GM12878 (cell line): Measurements from ENCODE around the gene CSH2. TPM values are rescaled to one million over a fixed set of nuclear protein-coding genes. Genes with fewer than 3 reads are reported as not detected.

Source experiments
- ATAC-seq: fragments of 200-7000 bp; cut with Tn5 transposase; 3 replicates; pipeline ENCODE4 v1.9.1; 2020; ENCODE audit warnings: mild to moderate bottlenecking, moderate library complexity
- BruUV-seq: library from RNA; stranded (reverse); fragments of 400-500 nt; replicated peaks from 2 replicates; lab custom pipeline; 2021; lab: Mats Ljungman, UMichigan
- CTCF ChIA-PET: fragments of 300-600 bp; sonication (Branson Sonifier 250); formaldehyde crosslinking; extraction: SDS; loops from one replicate; lab custom pipeline; 2021; ENCODE audit warnings: inconsistent platforms; lab: Yijun Ruan, JAX
- POLR2A ChIA-PET: fragments of 350-600 bp; formaldehyde crosslinking; extraction: SDS; loops from one replicate; lab custom pipeline; 2021; ENCODE audit warnings: inconsistent platforms; lab: Charles Lee
- RAD21 ChIA-PET: fragments of 300-600 bp; sonication (Branson Sonifier 250); formaldehyde crosslinking; loops from one replicate; lab custom pipeline; 2023; ENCODE audit warnings: antibody characterized with exemption; ENCODE audit not compliant: unreplicated experiment; lab: Charles Lee
- SMC1A ChIA-PET: fragments of 300-600 bp; sonication (Branson Sonifier 250); formaldehyde crosslinking; loops from one replicate; lab custom pipeline; 2023; ENCODE audit not compliant: unreplicated experiment, uncharacterized antibody; lab: Charles Lee
- DNase-seq: peaks from one replicate; pipeline ENCODE4 v3.0.0-alpha.2; 2011; ENCODE audit warnings: low read depth, low spot score
- FAIRE-seq: peaks from 3 replicates; lab custom pipeline; 2011; peaks lifted over from hg19 to GRCh38; lab: Jason Lieb, UNC
- H2AFZ ChIP-seq: 2 replicates; pipeline ENCODE4 v1.6.0; 2011; ENCODE audit warnings: low read depth, low read length, control low read depth; ENCODE audit not compliant: control insufficient read depth
- H3K27ac ChIP-seq: 2 replicates; pipeline ENCODE4 v1.5.1; 2011; ENCODE audit warnings: control low read depth; ENCODE audit not compliant: control insufficient read depth, insufficient read depth
- H3K27me3 ChIP-seq, 2 experiments: replicated peaks in 1 of 2; 2 replicates each; pipeline versions ENCODE4 v1.6.0 to v1.6.1; 2011; ENCODE audit warnings: low read length in 1 of 2; ENCODE audit not compliant: control insufficient read depth in 2 of 2, insufficient read depth in 2 of 2
- H3K36me3 ChIP-seq, 2 experiments: 2 replicates each; pipeline ENCODE4 v1.5.1; 2011; ENCODE audit warnings: low read length in 1 of 2; ENCODE audit not compliant: control insufficient read depth in 2 of 2, insufficient read depth in 2 of 2
- H3K4me1 ChIP-seq: 2 replicates; pipeline ENCODE4 v1.6.1; 2011; ENCODE audit warnings: mild to moderate bottlenecking, low read length, moderate library complexity, mixed read lengths; ENCODE audit not compliant: control insufficient read depth, insufficient read depth
- H3K4me2 ChIP-seq: 2 replicates; pipeline ENCODE4 v1.6.0; 2011; ENCODE audit warnings: control low read depth; ENCODE audit not compliant: control insufficient read depth, insufficient read depth
- H3K4me3 ChIP-seq: fragments of 200-600 bp; sonication (generic); 2 replicates; pipeline ENCODE4 v1.5.1; 2016
- H3K79me2 ChIP-seq: 2 replicates; pipeline ENCODE4 v1.6.0; 2011; ENCODE audit warnings: low read length; ENCODE audit not compliant: control insufficient read depth, insufficient read depth
- H3K9ac ChIP-seq: 2 replicates; pipeline ENCODE4 v1.8.0; 2011; ENCODE audit warnings: low read length, control low read depth, mixed read lengths; ENCODE audit not compliant: control insufficient read depth, insufficient read depth
- H3K9me3 ChIP-seq: replicated peaks from 3 replicates; pipeline ENCODE4 v1.5.1; 2011; ENCODE audit warnings: mild to moderate bottlenecking, low read length; ENCODE audit not compliant: control insufficient read depth, insufficient read depth
- H4K20me1 ChIP-seq: 2 replicates; pipeline ENCODE4 v1.6.0; 2011; ENCODE audit not compliant: control insufficient read depth, insufficient read depth
- BRCA1 ChIP-seq: IDR thresholded peaks from 2 replicates; pipeline ENCODE4 v1.6.1; 2011; ENCODE audit warnings: low read depth, low read length, improper control_type of control experiment
- HSF1 ChIP-seq: fragments of 150-350 bp; IDR thresholded peaks from 2 replicates; pipeline ENCODE4 v1.6.1; 2014; ENCODE audit warnings: mild to moderate bottlenecking, low read depth, low read length
- SREBF1 ChIP-seq: IDR thresholded peaks from 2 replicates; pipeline ENCODE4 v1.6.1; 2012; ENCODE audit warnings: mild to moderate bottlenecking, low read length
- WGBS: methylation state at CpG from one replicate; pipeline ENCODE4 v1.1.6; 2016; ENCODE audit warnings: low lambda C conversion rate; ENCODE audit not compliant: insufficient replicate concordance, insufficient coverage; ENCODE audit errors: missing lambda C conversion rate; 5-methylcytosine and 5-hydroxymethylcytosine counted together
- in situ Hi-C: fragments of 300-500 bp; cut with MboI; formaldehyde crosslinking; loops from 9 replicates; pipeline ENCODE4 v1.14.3; 2018; ENCODE audit warnings: mixed read lengths
- intact Hi-C: fragments of 100-400 bp; cut with micrococcal nuclease; formaldehyde crosslinking; loops from one replicate; pipeline ENCODE4 v1.14.2; 2022; ENCODE audit not compliant: unreplicated experiment
- polyA plus RNA-seq, 11 experiments: library from polyadenylated mRNA; depleted of rRNA in 4 of 11; unstranded in 6 of 11; stranded (reverse) in 5 of 11; fragments of >200 nt; fragmentation: Nextera tagmentation in 4 of 11; fragmentation: Illumina TruSeq in 1 of 11; extraction: Ambion mirVana in 4 of 11; extraction: Trizol in 1 of 11; gene quantifications; 1 replicate in 1 of 11; 2 replicates in 10 of 11; pipeline versions ENCODE4 v1.2.1 to v1.2.3, GENCODE V29; 2011 to 2016; ENCODE audit warnings: inconsistent platforms in 2 of 11, missing spikeins in 2 of 11, low read depth in 1 of 11
- total RNA-seq, 4 experiments: library from RNA; depleted of rRNA in 3 of 4; stranded (reverse); fragments of >200 nt in 3 of 4; fragmentation: Illumina TruSeq in 1 of 4; extraction: Trizol in 1 of 4; gene quantifications; 2 replicates each; pipeline versions ENCODE4 v1.2.1 to v1.2.3, GENCODE V29; 2013 to 2021
- TF ChIP-seq, protein P1 (sequence below): fragments of 450-650 bp; IDR thresholded peaks from 2 replicates; pipeline ENCODE4 v1.6.1; 2016; ENCODE audit warnings: mild to moderate bottlenecking

The CSH2 gene
- total and polyA plus RNA-seq, 10 of the 15 experiments (the other 5 are each of a cell fraction or from before 2014, with no cell fraction given), result not detected

DNA sequence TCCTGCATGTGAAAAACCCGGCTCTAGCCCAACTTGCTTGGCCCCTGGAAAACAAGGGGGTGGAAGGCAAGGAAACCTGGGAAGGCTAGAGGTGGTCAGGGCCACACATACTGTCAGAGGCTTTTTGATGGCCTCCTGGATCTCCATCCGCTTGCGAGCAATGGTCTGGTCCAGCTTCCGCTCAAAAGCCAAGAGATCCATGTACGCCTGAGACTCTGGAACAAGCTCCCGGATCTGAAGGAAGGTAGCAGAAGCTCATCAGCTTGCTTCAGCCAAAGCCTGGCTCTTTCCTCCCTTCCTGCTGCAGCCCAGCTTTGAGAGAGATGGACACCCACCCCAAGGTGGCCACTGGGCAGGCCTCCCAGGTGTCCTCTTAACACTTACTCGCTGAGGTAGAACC lies 36.7 kb downstream of the CSH2 start:
- SMC1A ChIA-PET, result interaction anchor here (2.2 kb wide), 1 partner anchor 8 kb away, joined by 5 read pairs; no protein-coding TSS in a partner anchor
- Histone ChIP-seq H3K9me3 (no peaks in the 10 kb centered on the region), H3K79me2 (peaks cover 41% of the 10 kb centered on the region), H3K27ac (no peak overlapping the region), H3K4me2 (no peak overlapping the region), H3K9ac (no peak overlapping the region), H4K20me1 (no peaks in the 10 kb centered on the region), H3K4me3 (no peak overlapping the region), H3K4me1 (peaks cover 14% of the 10 kb centered on the region), H2AFZ (no peak overlapping the region), H3K36me3 (peaks cover 24 to 30% of the 10 kb centered on the region in 2 experiments; a peak in 3 of 4 replicates), H3K27me3 (no peaks in the 10 kb centered on the region)
- RAD21 ChIA-PET, result no interaction called here
- ATAC-seq, result no peak
- in situ Hi-C loops, result loop anchor here (25.0 kb wide), 1 partner anchor 400 kb away; the partner anchor contains the start of gene CYB561
- POLR2A ChIA-PET, result interaction anchor here (0.9 kb wide), 1 partner anchor 9 kb away, joined by 3 read pairs; no protein-coding TSS in a partner anchor
- 98% methylated on average over 7 of the region's 7 CpGs for WGBS
- intact Hi-C loops, result no loop called here
- BruUV-seq, result no TSS peak
- no peak for DNase-seq
- CTCF ChIA-PET, result interaction anchor here (1.4 kb wide), 1 partner anchor 9 kb away, joined by 6 read pairs; no protein-coding TSS in a partner anchor
- no peak for TF ChIP-seq BRCA1
- TF ChIP-seq HSF1, result no peak
- FAIRE-seq, result no peak

DNA sequence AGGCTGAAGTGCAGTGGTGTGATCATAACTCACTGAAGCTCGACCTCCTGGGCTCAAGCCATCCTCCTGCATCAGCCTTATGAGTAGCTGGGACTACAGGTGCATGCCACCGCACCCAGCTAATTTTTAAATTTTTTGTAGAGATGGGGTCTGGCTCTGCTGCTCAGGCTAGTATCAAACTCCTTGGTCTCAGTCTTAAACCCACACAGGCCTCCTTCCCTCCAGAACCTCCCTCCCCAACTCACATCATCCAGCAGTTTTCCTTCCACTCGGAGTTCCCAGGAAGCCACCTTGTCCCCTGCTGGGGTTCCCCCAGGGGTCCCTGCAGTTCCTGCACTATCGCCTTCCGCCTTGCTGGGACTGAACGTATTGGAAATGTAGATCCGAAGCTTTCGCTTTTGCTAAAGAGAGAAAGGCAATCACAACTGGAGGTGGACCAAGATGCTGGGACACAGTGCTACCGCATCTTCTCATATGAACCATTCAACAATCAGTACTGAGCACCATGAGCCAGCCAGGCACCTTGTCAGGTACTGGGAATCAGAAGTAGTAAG lies 38.2 kb downstream of the CSH2 start:
- DNase-seq (no peak), ATAC-seq (no peak), FAIRE-seq (no peak)
- Histone ChIP-seq H3K9me3 (no peaks in the 10 kb centered on the region), H4K20me1 (no peaks in the 10 kb centered on the region), H2AFZ (no peak overlapping the region), H3K4me1 (peaks cover 6% of the 10 kb centered on the region; the same call in 1 of the 2 replicates), H3K36me3 (peaks cover 26 to 43% of the 10 kb centered on the region in 2 experiments), H3K27me3 (no peaks in the 10 kb centered on the region), H3K9ac (no peak overlapping the region), H3K79me2 (peaks cover 26% of the 10 kb centered on the region), H3K4me2 (no peak overlapping the region), H3K27ac (no peak overlapping the region), H3K4me3 (no peak overlapping the region)
- WGBS, result 87% methylated on average over 9 of the region's 9 CpGs
- ChIA-PET POLR2A (no interaction called here), CTCF (interaction anchor here (0.9 to 2.3 kb wide), 12 partner anchors 9 to 223 kb away, joined by 3 to 8 read pairs (median 4); no protein-coding TSS in a partner anchor), RAD21 (interaction anchor here (0.7 to 1.2 kb wide), 4 partner anchors 46 to 223 kb away, joined by 3 to 4 read pairs (median 3); no protein-coding TSS in a partner anchor), SMC1A (interaction anchor here (0.9 to 1.0 kb wide), 2 partner anchors 8 to 152 kb away, joined by 3 read pairs; partner anchors contain the start of gene PSMC5)
- TF ChIP-seq, protein P1, sequence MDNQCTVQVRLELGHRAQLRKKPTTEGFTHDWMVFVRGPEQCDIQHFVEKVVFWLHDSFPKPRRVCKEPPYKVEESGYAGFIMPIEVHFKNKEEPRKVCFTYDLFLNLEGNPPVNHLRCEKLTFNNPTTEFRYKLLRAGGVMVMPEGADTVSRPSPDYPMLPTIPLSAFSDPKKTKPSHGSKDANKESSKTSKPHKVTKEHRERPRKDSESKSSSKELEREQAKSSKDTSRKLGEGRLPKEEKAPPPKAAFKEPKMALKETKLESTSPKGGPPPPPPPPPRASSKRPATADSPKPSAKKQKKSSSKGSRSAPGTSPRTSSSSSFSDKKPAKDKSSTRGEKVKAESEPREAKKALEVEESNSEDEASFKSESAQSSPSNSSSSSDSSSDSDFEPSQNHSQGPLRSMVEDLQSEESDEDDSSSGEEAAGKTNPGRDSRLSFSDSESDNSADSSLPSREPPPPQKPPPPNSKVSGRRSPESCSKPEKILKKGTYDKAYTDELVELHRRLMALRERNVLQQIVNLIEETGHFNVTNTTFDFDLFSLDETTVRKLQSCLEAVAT, result 0 out of 2 replicates have a peak, but pooled peaks have one; percentile 1
- TF ChIP-seq SREBF1, result no peak
- no TSS peak for BruUV-seq
- in situ Hi-C loops, result loop anchor here (25.0 kb wide), 1 partner anchor 398 kb away; the partner anchor contains the start of gene CYB561
- intact Hi-C loops, result no loop called here
